Measurements from ENCODE around the gene CIRBP.

Gene CIRBP

DNA sequence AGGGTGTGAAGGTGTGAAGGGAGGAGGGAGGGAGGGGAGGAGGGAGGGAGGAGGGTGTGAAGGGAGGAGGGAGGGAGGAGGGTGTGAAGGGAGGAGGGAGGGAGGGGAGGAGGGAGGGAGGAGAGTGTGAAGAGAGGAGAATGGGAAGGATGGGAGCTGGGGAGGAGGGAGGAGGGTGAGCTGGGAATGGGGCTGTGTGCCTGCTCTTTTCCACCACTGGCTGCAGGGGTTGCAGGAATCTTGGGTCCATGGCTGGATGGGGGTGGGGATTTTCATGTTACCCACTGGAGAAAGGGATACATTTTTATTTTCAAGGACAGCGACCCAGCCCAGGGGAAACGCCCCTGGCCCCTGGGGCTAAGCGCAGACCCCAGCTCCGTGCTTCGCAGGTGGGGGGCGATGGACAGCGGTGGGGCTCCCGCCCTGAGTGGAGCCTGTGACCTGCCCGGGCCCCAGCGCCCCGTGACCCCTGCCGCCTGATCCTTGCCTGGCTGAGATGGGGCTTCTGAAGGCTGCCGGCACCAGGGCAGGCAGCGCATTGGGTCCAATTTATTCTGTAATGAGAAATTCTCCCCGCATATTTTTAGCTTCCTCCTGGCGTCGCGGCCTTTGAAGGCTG lies 13.6 kb downstream of the CIRBP start:
- no peak for DNase-seq

- DNase-seq = no peak
These were observed 14.2 kb downstream of the CIRBP start for GRCh38 chr19:1283207-1283916.

DNA sequence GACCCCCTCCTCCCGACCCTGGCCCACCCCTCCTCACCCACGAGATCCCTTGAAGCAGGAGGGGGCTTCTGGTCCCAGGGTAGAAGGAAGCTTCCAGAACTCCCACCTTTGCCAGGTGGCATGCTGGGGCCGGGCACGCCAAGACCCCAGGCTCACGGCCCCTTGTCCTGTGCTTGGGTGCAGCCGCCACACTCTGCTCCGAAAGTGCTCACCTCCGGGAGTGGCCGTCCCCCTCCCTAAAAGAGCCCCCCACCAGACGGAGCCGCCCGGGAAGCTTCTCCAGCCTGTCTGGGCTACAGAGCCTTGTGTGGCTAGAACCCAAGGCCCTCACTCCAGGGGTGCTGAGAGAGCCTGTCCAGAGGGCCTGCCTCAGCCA lies 14.8 kb downstream of the CIRBP start:
- no peak for DNase-seq

GRCh38 chr19:1284293-1284978 lies 15.3 kb downstream of the CIRBP start:
- no peak for DNase-seq

GRCh38 chr19:1284979-1285736 lies 16.0 kb downstream of the CIRBP start:
- DNase-seq = no peak

GRCh38 chr19:1285737-1286360 lies 16.7 kb downstream of the CIRBP start, which contains the start of gene EFNA2:
TSS of gene EFNA2 (plus strand) at chr19:1285873. CDS start at chr19:1286169, 296 bp downstream.
- no peak for DNase-seq

GRCh38 chr19:1286487-1287353 lies 17.6 kb downstream of the CIRBP start:
- DNase-seq = no peak

GRCh38 chr19:1287354-1288225 lies 18.5 kb downstream of the CIRBP start:
- DNase-seq = no peak

- DNase-seq = no peak
These were observed 19.1 kb downstream of the CIRBP start for GRCh38 chr19:1288226-1288612.

- no peak for DNase-seq
These were observed 19.9 kb downstream of the CIRBP start for GRCh38 chr19:1288833-1289685.

- no peak for DNase-seq
These were observed 20.5 kb downstream of the CIRBP start for GRCh38 chr19:1289686-1290025.

- no peak for DNase-seq
These were observed 21.1 kb downstream of the CIRBP start for GRCh38 chr19:1290196-1290702.

DNA sequence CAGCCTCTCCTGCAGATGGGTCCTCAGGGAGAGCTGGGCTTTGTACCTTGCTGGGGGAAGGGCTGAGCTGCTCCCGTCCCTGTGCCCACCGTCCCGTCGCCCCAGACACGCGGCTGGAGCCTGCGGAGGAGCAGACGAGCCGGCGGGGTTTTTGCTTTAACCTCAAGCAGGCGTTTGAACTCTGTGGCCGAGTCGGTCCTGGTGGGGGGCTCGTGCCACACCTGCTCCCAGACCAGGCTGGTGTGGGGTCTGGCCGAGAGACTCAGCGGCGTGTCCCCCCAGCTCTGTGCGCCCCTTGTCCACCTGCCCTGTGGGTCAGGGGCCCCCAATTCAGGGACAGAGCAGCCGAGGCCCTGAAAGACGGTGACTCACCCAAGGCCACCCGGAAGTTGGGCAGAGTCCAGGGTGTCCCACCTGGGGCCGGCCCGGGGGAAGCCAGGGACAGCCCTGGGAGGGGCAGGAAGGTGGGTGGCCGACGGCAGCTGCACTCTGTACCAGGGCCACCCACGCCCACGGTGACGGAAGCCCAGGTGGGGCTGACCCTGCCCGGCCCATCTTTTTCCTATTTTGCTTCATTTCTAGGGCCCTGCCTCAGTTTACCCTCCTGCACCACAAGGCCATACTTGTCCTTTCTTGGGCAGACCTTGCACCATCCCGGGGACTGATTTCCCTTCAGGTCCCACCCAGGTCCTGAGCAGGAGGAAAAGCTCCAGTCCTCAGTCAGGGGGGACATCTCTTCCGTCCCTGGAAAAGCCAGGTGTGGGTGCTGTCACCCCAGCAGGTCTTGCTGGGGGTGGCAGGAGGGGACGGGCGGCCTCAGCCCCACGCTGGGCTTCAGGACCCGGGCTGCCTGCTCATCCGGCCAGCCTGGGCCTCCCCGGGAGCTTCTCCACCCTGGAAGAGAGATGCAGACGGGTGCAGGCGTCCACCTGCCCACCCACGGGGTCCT lies 21.8 kb downstream of the CIRBP start:
- no peak for DNase-seq

- no peak for DNase-seq
These were observed 22.8 kb downstream of the CIRBP start for GRCh38 chr19:1291761-1292418.

DNA sequence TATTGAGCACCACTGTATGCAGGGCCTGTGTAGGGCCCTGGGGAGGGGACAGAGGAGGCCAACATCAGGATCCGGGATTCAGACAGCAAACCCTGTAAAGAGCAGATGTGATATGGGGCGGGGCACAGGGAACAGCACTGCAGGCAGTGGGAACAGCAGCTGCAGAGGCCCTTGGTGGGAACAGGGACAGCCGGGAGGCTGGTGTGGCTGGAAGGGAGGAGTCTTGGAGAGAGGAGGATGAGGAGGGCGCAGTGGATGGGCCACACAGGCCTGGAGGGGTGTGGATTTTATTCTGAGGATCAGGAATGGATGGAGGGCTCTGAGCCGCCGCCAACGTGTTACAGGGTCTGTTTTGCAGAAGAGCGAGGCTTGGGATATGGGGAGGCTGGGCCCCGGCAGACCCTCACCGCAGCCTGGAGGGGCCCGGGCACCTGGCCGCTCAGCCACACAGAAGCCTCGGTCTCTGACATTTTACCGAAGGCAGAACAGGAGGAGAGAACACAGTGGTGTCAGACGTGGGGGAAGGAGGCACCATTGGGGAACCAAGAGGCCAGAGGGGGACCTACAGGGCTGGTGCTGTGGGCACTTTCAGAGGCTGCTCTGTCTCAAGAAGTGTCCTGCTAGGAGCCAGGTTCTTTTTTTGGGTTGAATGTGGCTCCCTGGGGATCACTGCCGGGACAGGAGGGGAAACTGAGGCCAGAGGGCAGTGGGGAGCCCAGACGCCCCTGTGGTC lies 23.5 kb downstream of the CIRBP start:
- DNase-seq = no peak

GRCh38 chr19:1293782-1294604 lies 24.9 kb downstream of the CIRBP start:
- no peak for DNase-seq

All from NCI-H1105 treated with DMSO at 0.1 percent for 48 hours (cell line).